ENCODE measurements around the gene GFPT2.

DNA sequence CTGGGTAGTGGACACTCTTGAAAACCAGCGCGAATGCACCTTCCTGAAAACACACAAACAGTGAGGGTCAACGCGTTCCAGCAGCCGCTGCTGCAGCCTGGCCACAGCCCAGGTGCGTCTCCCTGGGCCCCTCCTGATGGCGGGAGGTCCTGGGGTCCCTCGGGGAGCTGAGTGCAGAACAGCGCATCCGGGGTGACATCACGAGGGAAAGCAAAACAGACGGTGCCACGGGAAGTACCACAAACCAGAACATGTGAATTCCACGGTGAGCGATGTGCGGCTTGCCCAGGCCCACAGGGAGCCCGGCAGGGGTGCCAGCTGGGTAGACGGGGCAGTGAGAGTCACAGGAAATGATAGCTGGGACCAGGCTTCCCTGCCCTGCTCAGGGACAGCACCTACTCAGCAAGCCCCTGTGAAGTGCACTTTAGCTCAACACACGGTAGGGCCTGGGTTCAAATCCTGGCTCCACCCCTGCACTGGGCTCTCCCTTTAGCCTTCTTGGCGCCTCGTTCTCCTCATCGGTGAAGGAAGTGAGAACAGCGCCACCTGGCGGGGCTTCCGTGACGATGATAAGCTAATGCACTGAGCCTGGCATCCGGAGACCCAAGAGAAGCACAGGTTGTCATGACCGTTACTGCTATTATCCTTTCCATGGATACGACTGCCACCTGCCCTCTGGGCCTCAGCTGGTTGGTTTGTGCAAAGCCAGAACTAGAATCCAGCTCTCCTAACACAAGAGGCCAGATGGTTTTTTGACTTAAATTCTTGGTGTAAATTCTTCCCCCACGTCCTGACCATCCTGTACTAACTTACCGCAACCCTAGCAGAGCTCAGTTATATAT is 24.6 kb downstream of the GFPT2 start:
- TF ChIP-seq ZNF274 (IDR thresholded peaks at IDR 0.05; ENCODE audit: low read depth, low read length) (no peak), SUZ12 (IDR thresholded peaks at IDR 0.05; ENCODE audit: extremely low read depth, insufficient read depth, insufficient read length) (no peak)

All from NT2/D1 (cell line).